ENCODE measurements around the gene SH2D1B.

- TF ChIP-seq, protein P1, sequence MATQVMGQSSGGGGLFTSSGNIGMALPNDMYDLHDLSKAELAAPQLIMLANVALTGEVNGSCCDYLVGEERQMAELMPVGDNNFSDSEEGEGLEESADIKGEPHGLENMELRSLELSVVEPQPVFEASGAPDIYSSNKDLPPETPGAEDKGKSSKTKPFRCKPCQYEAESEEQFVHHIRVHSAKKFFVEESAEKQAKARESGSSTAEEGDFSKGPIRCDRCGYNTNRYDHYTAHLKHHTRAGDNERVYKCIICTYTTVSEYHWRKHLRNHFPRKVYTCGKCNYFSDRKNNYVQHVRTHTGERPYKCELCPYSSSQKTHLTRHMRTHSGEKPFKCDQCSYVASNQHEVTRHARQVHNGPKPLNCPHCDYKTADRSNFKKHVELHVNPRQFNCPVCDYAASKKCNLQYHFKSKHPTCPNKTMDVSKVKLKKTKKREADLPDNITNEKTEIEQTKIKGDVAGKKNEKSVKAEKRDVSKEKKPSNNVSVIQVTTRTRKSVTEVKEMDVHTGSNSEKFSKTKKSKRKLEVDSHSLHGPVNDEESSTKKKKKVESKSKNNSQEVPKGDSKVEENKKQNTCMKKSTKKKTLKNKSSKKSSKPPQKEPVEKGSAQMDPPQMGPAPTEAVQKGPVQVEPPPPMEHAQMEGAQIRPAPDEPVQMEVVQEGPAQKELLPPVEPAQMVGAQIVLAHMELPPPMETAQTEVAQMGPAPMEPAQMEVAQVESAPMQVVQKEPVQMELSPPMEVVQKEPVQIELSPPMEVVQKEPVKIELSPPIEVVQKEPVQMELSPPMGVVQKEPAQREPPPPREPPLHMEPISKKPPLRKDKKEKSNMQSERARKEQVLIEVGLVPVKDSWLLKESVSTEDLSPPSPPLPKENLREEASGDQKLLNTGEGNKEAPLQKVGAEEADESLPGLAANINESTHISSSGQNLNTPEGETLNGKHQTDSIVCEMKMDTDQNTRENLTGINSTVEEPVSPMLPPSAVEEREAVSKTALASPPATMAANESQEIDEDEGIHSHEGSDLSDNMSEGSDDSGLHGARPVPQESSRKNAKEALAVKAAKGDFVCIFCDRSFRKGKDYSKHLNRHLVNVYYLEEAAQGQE (IDR thresholded peaks at IDR 0.05; ENCODE audit: low read depth) = no peak
- TF ChIP-seq YY1 (IDR thresholded peaks at IDR 0.05; ENCODE audit: low read depth) = no peak
- no peak for TF ChIP-seq TEAD4 (IDR thresholded peaks at IDR 0.05)
- no peak for TF ChIP-seq NFIC (IDR thresholded peaks at IDR 0.05)
- TF ChIP-seq TAF1 (IDR thresholded peaks at IDR 0.05; ENCODE audit: low read depth) = no peak
- TF ChIP-seq ZBTB7A (IDR thresholded peaks at IDR 0.05; ENCODE audit: low read depth) = no peak
- no peak for TF ChIP-seq RAD21 (IDR thresholded peaks at IDR 0.05; ENCODE audit: low read depth)
- TF ChIP-seq EP300 (IDR thresholded peaks at IDR 0.05; ENCODE audit: borderline replicate concordance) = no peak
- no peak for TF ChIP-seq CEBPB (IDR thresholded peaks at IDR 0.05)
- TF ChIP-seq CREB1 (IDR thresholded peaks at IDR 0.05; ENCODE audit: low read depth) = no peak
These were observed 37.5 kb downstream of the SH2D1B start for GRCh38 chr1:162374406-162374805.
